Kidney (tissue), 14 donors: ENCODE results near the gene MAN1B1. TPM values are rescaled to one million over a fixed set of nuclear protein-coding genes. Genes with fewer than 3 reads are reported as not detected.

Experiments
- DNase-seq, 5 donors: peaks; one replicate each; pipeline ENCODE4 v3.0.0-alpha.2; 2013 to 2020
- FAIRE-seq: peaks from 2 replicates; lab custom pipeline; 2012; peaks lifted over from hg19 to GRCh38; lab: Jason Lieb, UNC
- H3K27ac ChIP-seq, 2 donors: one replicate each; pipeline ENCODE4 v1.7.0; 2013; ENCODE audit warnings: low read depth in 2 of 2, low read length in 2 of 2, inconsistent platforms in 1 of 2
- H3K27me3 ChIP-seq: one replicate; pipeline ENCODE4 v1.7.1; 2013; ENCODE audit warnings: low read length, inconsistent platforms; ENCODE audit not compliant: control insufficient read depth, insufficient read depth
- H3K36me3 ChIP-seq, 3 donors: one replicate each; pipeline versions ENCODE4 v1.7.0 to v1.7.1; 2013; ENCODE audit warnings: low read length in 3 of 3, control low read depth in 1 of 3, inconsistent platforms in 1 of 3; ENCODE audit not compliant: insufficient read depth in 3 of 3, control insufficient read depth in 2 of 3
- H3K4me1 ChIP-seq, 3 donors: one replicate each; pipeline versions ENCODE4 v1.7.0 to v1.7.1; 2013; ENCODE audit warnings: low read length in 3 of 3, inconsistent platforms in 1 of 3, low read depth in 1 of 3; ENCODE audit not compliant: control insufficient read depth in 2 of 3, insufficient read depth in 2 of 3
- H3K4me3 ChIP-seq, 3 donors: one replicate each; pipeline versions ENCODE4 v1.7.0 to v1.8.1; 2013; ENCODE audit warnings: low read length in 3 of 3, control low read depth in 1 of 3, inconsistent platforms in 1 of 3
- H3K9ac ChIP-seq, 3 donors: one replicate each; pipeline versions ENCODE4 v1.7.0 to v1.7.1; 2013; ENCODE audit warnings: low read length in 3 of 3, control low read depth in 1 of 3, inconsistent platforms in 1 of 3
- H3K9me3 ChIP-seq, 3 donors: one replicate each; pipeline versions ENCODE4 v1.7.0 to v1.7.1; 2013; ENCODE audit warnings: low read length in 3 of 3, control low read depth in 1 of 3, inconsistent platforms in 1 of 3; ENCODE audit not compliant: control insufficient read depth in 2 of 3, insufficient read depth in 1 of 3
- CTCF ChIP-seq: IDR thresholded peaks from 3 replicates; pipeline ENCODE4 v1.5.1; 2012; ENCODE audit warnings: mild to moderate bottlenecking, moderate library complexity, borderline replicate concordance; ENCODE audit not compliant: insufficient read depth; ENCODE audit errors: extremely low read depth
- intact Hi-C: fragments of 100-400 bp; cut with DNase I; formaldehyde crosslinking; loops from one replicate; pipeline ENCODE4 v1.11.1; 2022
- polyA plus RNA-seq: library from polyadenylated mRNA; stranded (reverse); fragments of 350-450 nt; fragmentation: Illumina TruSeq; extraction: RNeasy Lipid Tissue Mini Kit (QIAGEN cat#74804); gene quantifications from one replicate; pipeline ENCODE4 v1.2.3, GENCODE V29; 2014; ENCODE audit warnings: low read depth, low replicate concordance; ENCODE audit not compliant: insufficient read depth
- total RNA-seq: library from RNA; stranded (reverse); fragmentation: NEBNext Ultra II Directional; extraction: Animal tissue kit (Norgen Biotek cat#: 25700); gene quantifications from one replicate; pipeline ENCODE4 v1.2.1, GENCODE V29; 2021
- donor health status: control.
- donor health status: control.
- donor health status: control.
- donor health status: control.
- donor health status: control.
- donor health status: DM: yes; HTN: yes; CAD: no.
- donor health status: Normal renal cell carcinoma (clear cell type).

MAN1B1 gene
- total and polyA plus RNA-seq, 2 donors from 2014 or later = 57.3 to 63.2 TPM

GRCh38 chr9:137096785-137097546 lies 10.2 kb downstream of the MAN1B1 start:
- TF ChIP-seq CTCF = no peak
- H3K4me3 ChIP-seq = no peak overlapping the region
- H3K4me1 ChIP-seq = no peaks in the 10 kb centered on the region
- no peaks in the 10 kb centered on the region for H3K27me3 ChIP-seq
- FAIRE-seq = no peak
- intact Hi-C loops = no loop called here
- H3K36me3 ChIP-seq = peaks cover 4 to 28% (median 19%) of the 10 kb centered on the region in 3 donors
- no peaks in the 10 kb centered on the region for H3K9me3 ChIP-seq
- DNase-seq = no peak
- H3K27ac ChIP-seq = no peak overlapping the region
- no peak overlapping the region for H3K9ac ChIP-seq

- DNase-seq = no peak
- no peak for FAIRE-seq
- peaks cover 11 to 34% (median 28%) of the 10 kb centered on the region in 3 donors for H3K36me3 ChIP-seq
Measured at GRCh38 chr9:137097761-137098462, 11.1 kb downstream of the MAN1B1 start.

GRCh38 chr9:137099231-137099630 lies 12.4 kb downstream of the MAN1B1 start:
- peaks cover 20 to 45% (median 40%) of the 10 kb centered on the region in 3 donors for H3K36me3 ChIP-seq
- no peaks in the 10 kb centered on the region for H3K27me3 ChIP-seq
- FAIRE-seq (no peak), DNase-seq (no peak)
- H3K4me3 ChIP-seq = no peak overlapping the region
- no peaks in the 10 kb centered on the region for H3K9me3 ChIP-seq
- no peaks in the 10 kb centered on the region for H3K4me1 ChIP-seq
- intact Hi-C loops = no loop called here
- no peak overlapping the region for H3K27ac ChIP-seq
- no peak overlapping the region for H3K9ac ChIP-seq
- no peak for TF ChIP-seq CTCF

More at GRCh38 chr9:137097761-137098462, 11.1 kb downstream of the MAN1B1 start:
- TF ChIP-seq CTCF = no peak
- Histone ChIP-seq H3K4me1 (no peaks in the 10 kb centered on the region), H3K27me3 (no peaks in the 10 kb centered on the region), H3K9ac (no peak overlapping the region), H3K9me3 (no peaks in the 10 kb centered on the region), H3K27ac (no peak overlapping the region), H3K4me3 (no peak overlapping the region)
- intact Hi-C loops = no loop called here
